Kidney epithelial cell (primary cell): Measurements from ENCODE around the gene RBMS1. TPM values are rescaled to one million over a fixed set of nuclear protein-coding genes. Genes with fewer than 3 reads are reported as not detected.

Experiments
- DNase-seq: peaks from one replicate; pipeline ENCODE4 v3.0.0-alpha.2; 2010; ENCODE audit warnings: low read depth
- H3K27me3 ChIP-seq: 2 replicates; pipeline ENCODE4 v1.6.0; 2011; ENCODE audit warnings: low read length; ENCODE audit not compliant: control insufficient read depth, insufficient read depth
- H3K36me3 ChIP-seq: 2 replicates; pipeline ENCODE4 v1.5.1; 2011; ENCODE audit warnings: low read length; ENCODE audit not compliant: control insufficient read depth, insufficient read depth
- H3K4me3 ChIP-seq: 2 replicates; pipeline ENCODE4 v1.5.1; 2011; ENCODE audit warnings: low read depth, mild to moderate bottlenecking, control low read depth, low read length
- CTCF ChIP-seq: IDR thresholded peaks from 2 replicates; pipeline ENCODE4 v1.5.1; 2011; ENCODE audit warnings: mild to moderate bottlenecking, moderate library complexity, low read length, control low read depth, inconsistent platforms; ENCODE audit not compliant: insufficient read depth, poor library complexity, severe bottlenecking
- total RNA-seq: library from RNA; depleted of rRNA; stranded (reverse); fragments of >200 nt; gene quantifications from 2 replicates; pipeline ENCODE4 v1.2.3, GENCODE V29; 2015

Gene RBMS1
- total RNA-seq, 1 donor from 2014 or later = 52.5 TPM

GRCh38 chr2:160355080-160355479 lies 138.5 kb downstream of the RBMS1 start:
- Histone ChIP-seq H3K4me3 (no peak overlapping the region), H3K36me3 (no peaks in the 10 kb centered on the region), H3K27me3 (no peaks in the 10 kb centered on the region)
- no peak for DNase-seq
- no peak for TF ChIP-seq CTCF

- TF ChIP-seq CTCF = no peak
- DNase-seq = no peak
- Histone ChIP-seq H3K27me3 (no peaks in the 10 kb centered on the region), H3K36me3 (peaks cover 1% of the 10 kb centered on the region), H3K4me3 (no peak overlapping the region)
Measured at GRCh38 chr2:160354677-160355076, 138.9 kb downstream of the RBMS1 start.

GRCh38 chr2:160353813-160354212 lies 139.8 kb downstream of the RBMS1 start:
- no peaks in the 10 kb centered on the region for H3K27me3 ChIP-seq
- DNase-seq = no peak
- H3K4me3 ChIP-seq = no peak overlapping the region
- H3K36me3 ChIP-seq = peaks cover 1% of the 10 kb centered on the region
- no peak for TF ChIP-seq CTCF

DNA sequence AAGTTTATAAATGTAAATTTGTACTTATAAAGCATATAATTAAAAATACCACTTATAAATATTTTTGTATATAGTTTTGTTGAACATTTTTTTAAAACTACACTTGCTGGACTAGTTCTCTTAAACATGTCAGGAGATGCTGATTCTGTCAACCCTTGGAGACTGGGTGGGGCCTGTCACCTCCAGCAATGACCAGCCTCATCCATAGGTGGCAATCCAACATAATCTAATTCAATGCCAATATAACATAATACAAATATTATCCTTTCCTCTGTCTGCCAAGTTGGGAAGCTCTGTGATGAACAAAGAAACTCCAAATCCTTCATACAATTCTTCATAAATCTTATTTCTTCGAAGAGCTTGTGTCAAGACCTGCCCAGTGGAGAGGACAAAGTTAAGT lies 140.4 kb downstream of the RBMS1 start:
- no peak for TF ChIP-seq CTCF
- no peak for DNase-seq
- Histone ChIP-seq H3K27me3 (no peaks in the 10 kb centered on the region), H3K4me3 (no peak overlapping the region), H3K36me3 (peaks cover 1% of the 10 kb centered on the region)

GRCh38 chr2:160352500-160352899 lies 141.1 kb downstream of the RBMS1 start:
- TF ChIP-seq CTCF = no peak
- H3K4me3 ChIP-seq = no peak overlapping the region
- DNase-seq = no peak
- H3K27me3 ChIP-seq = no peaks in the 10 kb centered on the region
- H3K36me3 ChIP-seq = peaks cover 1% of the 10 kb centered on the region

DNA sequence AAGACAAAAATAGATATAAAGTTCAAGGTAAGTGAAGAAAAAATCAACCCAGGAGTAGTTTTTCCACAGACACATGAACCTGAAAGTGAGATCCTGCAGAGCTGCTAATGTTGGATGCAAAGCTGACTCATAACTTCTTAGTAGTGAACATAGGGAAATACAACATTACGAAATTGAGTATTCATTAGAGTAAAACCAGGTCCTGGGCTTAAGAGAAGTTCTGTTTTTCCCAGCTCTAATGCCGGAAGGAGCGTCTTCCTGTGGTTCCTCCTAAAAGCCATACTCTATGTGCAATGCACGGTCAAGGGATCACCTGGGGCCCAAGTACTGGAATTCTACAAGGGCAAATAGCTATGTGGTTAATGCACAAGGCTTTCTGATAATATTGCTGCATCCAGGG lies 141.7 kb downstream of the RBMS1 start:
- no peak overlapping the region for H3K4me3 ChIP-seq
- DNase-seq = no peak

More for the DNA sequence above, 141.7 kb downstream of the RBMS1 start:
- H3K36me3 ChIP-seq = peaks cover 1% of the 10 kb centered on the region
- TF ChIP-seq CTCF = no peak
- H3K27me3 ChIP-seq = no peaks in the 10 kb centered on the region
